Measurements from ENCODE around the gene ELMOD1.

DNA sequence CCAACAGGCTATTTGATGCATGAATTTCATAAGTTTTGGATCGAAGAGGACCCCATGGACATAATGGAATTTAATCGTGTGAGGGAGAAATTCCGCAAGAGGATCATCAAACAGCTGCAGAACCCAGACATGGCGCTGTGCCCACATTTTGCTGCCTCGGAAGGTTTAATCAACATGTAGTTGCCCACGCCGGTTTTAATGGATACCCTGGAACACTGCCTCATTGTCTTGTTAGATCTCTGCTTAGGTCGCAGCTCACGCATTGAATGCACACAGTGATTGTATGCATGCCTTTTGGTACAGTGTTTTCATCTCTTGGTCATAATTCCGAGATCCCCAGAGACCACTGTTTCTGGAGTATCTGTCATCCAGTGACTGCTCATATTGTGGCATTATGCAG lies 74.1 kb downstream of the ELMOD1 start:
- TF ChIP-seq, protein P1, sequence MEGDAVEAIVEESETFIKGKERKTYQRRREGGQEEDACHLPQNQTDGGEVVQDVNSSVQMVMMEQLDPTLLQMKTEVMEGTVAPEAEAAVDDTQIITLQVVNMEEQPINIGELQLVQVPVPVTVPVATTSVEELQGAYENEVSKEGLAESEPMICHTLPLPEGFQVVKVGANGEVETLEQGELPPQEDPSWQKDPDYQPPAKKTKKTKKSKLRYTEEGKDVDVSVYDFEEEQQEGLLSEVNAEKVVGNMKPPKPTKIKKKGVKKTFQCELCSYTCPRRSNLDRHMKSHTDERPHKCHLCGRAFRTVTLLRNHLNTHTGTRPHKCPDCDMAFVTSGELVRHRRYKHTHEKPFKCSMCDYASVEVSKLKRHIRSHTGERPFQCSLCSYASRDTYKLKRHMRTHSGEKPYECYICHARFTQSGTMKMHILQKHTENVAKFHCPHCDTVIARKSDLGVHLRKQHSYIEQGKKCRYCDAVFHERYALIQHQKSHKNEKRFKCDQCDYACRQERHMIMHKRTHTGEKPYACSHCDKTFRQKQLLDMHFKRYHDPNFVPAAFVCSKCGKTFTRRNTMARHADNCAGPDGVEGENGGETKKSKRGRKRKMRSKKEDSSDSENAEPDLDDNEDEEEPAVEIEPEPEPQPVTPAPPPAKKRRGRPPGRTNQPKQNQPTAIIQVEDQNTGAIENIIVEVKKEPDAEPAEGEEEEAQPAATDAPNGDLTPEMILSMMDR (IDR thresholded peaks at IDR 0.05; ENCODE audit: insufficient read depth, low read length, poor library complexity, severe bottlenecking) = no peak
- no peak for TF ChIP-seq EZH2phosphoT487 (conservative IDR thresholded peaks at IDR 0.05; ENCODE audit: low read length)

Data from SU-DHL-6 (cell line).